ENCODE data around the gene NHSL2. TPM values are rescaled to one million over a fixed set of nuclear protein-coding genes. Genes with fewer than 3 reads are reported as not detected.

Gene NHSL2
- total and polyA plus RNA-seq, 2 experiments from 2014 or later, result 4.7 to 9.5 TPM

DNA sequence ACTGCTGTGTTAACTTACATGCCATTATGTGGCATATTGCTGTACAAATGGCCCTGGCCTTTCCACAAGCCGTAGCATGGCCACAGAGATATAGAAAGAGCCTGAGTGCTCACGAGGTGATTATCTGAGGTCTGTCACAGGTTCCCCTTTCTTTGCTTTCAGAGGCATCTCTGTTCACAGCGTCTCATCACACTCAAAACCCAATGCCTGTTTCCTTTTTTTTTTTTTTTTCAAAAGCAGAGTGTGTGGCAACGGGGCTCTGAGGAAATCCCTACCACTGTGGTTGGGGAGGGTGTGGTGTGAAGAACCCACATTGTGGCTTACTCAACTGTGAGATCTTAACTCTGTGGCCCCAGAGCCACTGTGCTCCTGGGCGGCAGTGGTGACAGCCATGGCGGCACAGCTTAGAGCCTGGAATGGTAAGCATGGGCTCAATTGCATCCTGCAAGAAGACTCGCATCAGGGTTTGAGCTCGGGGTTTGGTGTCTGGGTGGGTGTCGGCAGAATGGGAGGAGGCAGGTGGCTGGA lies 190.2 kb downstream of the NHSL2 start (continued):
- TF ChIP-seq, protein P1, sequence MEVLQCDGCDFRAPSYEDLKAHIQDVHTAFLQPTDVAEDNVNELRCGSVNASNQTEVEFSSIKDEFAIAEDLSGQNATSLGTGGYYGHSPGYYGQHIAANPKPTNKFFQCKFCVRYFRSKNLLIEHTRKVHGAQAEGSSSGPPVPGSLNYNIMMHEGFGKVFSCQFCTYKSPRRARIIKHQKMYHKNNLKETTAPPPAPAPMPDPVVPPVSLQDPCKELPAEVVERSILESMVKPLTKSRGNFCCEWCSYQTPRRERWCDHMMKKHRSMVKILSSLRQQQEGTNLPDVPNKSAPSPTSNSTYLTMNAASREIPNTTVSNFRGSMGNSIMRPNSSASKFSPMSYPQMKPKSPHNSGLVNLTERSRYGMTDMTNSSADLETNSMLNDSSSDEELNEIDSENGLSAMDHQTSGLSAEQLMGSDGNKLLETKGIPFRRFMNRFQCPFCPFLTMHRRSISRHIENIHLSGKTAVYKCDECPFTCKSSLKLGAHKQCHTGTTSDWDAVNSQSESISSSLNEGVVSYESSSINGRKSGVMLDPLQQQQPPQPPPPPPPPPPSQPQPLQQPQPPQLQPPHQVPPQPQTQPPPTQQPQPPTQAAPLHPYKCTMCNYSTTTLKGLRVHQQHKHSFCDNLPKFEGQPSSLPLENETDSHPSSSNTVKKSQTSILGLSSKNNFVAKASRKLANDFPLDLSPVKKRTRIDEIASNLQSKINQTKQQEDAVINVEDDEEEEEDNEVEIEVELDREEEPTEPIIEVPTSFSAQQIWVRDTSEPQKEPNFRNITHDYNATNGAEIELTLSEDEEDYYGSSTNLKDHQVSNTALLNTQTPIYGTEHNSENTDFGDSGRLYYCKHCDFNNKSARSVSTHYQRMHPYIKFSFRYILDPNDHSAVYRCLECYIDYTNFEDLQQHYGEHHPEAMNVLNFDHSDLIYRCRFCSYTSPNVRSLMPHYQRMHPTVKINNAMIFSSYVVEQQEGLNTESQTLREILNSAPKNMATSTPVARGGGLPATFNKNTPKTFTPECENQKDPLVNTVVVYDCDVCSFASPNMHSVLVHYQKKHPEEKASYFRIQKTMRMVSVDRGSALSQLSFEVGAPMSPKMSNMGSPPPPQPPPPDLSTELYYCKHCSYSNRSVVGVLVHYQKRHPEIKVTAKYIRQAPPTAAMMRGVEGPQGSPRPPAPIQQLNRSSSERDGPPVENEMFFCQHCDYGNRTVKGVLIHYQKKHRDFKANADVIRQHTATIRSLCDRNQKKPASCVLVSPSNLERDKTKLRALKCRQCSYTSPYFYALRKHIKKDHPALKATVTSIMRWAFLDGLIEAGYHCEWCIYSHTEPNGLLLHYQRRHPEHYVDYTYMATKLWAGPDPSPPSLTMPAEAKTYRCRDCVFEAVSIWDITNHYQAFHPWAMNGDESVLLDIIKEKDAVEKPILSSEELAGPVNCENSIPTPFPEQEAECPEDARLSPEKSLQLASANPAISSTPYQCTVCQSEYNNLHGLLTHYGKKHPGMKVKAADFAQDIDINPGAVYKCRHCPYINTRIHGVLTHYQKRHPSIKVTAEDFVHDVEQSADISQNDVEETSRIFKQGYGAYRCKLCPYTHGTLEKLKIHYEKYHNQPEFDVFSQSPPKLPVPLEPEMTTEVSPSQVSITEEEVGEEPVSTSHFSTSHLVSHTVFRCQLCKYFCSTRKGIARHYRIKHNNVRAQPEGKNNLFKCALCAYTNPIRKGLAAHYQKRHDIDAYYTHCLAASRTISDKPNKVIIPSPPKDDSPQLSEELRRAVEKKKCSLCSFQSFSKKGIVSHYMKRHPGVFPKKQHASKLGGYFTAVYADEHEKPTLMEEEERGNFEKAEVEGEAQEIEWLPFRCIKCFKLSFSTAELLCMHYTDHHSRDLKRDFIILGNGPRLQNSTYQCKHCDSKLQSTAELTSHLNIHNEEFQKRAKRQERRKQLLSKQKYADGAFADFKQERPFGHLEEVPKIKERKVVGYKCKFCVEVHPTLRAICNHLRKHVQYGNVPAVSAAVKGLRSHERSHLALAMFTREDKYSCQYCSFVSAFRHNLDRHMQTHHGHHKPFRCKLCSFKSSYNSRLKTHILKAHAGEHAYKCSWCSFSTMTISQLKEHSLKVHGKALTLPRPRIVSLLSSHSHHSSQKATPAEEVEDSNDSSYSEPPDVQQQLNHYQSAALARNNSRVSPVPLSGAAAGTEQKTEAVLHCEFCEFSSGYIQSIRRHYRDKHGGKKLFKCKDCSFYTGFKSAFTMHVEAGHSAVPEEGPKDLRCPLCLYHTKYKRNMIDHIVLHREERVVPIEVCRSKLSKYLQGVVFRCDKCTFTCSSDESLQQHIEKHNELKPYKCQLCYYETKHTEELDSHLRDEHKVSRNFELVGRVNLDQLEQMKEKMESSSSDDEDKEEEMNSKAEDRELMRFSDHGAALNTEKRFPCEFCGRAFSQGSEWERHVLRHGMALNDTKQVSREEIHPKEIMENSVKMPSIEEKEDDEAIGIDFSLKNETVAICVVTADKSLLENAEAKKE (CRISPR knock-in tag; IDR thresholded peaks at IDR 0.05), result no peak
- TF ChIP-seq ZNF114 (CRISPR knock-in tag; IDR thresholded peaks at IDR 0.05), result no peak

DNA sequence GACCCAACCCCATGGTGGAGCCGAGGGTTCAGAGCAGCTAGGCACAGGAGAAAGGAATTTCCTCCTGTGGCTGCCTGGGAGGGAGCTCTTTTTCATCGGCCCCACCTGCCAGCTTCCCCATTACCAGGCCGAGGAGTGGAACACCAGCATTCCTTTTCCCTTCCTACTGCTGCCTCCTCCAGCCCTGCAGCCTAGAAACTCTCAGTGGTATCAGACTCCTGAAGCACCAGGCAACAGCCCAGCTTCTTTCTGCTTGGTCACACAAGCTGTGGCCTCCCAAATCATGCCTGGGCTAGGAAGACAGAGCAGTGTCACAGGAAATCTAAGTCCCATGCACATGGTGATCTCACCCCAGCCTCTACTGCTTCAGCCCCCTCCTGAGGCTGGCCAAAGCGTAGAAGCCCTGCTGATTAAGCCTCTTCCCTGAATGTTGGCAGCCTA lies 191.0 kb downstream of the NHSL2 start:
- DNase-seq (ENCODE audit: low spot score) (peak; percentile 45), ATAC-seq (peak; percentile 94)
- H3K4me1 Mint-ChIP-seq, result peaks cover 20% of the 10 kb centered on the region
- H3K36me3 Mint-ChIP-seq (ENCODE audit: low read depth), result no peaks in the 10 kb centered on the region
- H3K27me3 ChIP-seq (ENCODE audit: insufficient read depth), result no peaks in the 10 kb centered on the region
- H3K27me3 Mint-ChIP-seq (ENCODE audit: insufficient read depth, low read depth, poor library complexity), result peaks cover 9% of the 10 kb centered on the region
- H3F3A ChIP-seq (replicated peaks; ENCODE audit: low read depth), result no peaks in the 10 kb centered on the region
- H3K4me3 ChIP-seq, result no peak overlapping the region
- H3K79me2 ChIP-seq (replicated peaks; ENCODE audit: insufficient read depth), result no peaks in the 10 kb centered on the region
- H2AFZ ChIP-seq, result no peak overlapping the region
- H3K4me3 Mint-ChIP-seq, result no peak overlapping the region
- no peaks in the 10 kb centered on the region for H3K4me1 ChIP-seq (ENCODE audit: insufficient read depth)
- no peaks in the 10 kb centered on the region for H3K36me3 ChIP-seq (ENCODE audit: insufficient read depth)
- no peaks in the 10 kb centered on the region for H3K9me2 ChIP-seq (ENCODE audit: insufficient read depth)
- H3K27ac ChIP-seq (ENCODE audit: low read depth), result no peak overlapping the region
- no peak overlapping the region for H3K4me2 ChIP-seq
- no peaks in the 10 kb centered on the region for H4K20me1 ChIP-seq (replicated peaks; ENCODE audit: insufficient read depth)
- H3K9me3 Mint-ChIP-seq, result no peaks in the 10 kb centered on the region
- peak overlapping the region; percentile 67; the same call in 1 of the 2 replicates for H3K27ac Mint-ChIP-seq
- TF ChIP-seq ZNF331 (CRISPR knock-in tag; IDR thresholded peaks at IDR 0.05; ENCODE audit: low read depth), result no peak
- no peak for TF ChIP-seq EZH2 (IDR thresholded peaks at IDR 0.05; ENCODE audit: low read depth, unreplicated experiment)
- TF ChIP-seq STAT1 (IDR thresholded peaks at IDR 0.05; ENCODE audit: unreplicated experiment), result no peak
- TF ChIP-seq, protein P2, sequence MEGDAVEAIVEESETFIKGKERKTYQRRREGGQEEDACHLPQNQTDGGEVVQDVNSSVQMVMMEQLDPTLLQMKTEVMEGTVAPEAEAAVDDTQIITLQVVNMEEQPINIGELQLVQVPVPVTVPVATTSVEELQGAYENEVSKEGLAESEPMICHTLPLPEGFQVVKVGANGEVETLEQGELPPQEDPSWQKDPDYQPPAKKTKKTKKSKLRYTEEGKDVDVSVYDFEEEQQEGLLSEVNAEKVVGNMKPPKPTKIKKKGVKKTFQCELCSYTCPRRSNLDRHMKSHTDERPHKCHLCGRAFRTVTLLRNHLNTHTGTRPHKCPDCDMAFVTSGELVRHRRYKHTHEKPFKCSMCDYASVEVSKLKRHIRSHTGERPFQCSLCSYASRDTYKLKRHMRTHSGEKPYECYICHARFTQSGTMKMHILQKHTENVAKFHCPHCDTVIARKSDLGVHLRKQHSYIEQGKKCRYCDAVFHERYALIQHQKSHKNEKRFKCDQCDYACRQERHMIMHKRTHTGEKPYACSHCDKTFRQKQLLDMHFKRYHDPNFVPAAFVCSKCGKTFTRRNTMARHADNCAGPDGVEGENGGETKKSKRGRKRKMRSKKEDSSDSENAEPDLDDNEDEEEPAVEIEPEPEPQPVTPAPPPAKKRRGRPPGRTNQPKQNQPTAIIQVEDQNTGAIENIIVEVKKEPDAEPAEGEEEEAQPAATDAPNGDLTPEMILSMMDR (conservative IDR thresholded peaks at IDR 0.05; ENCODE audit: low read depth in 2 of 2), result no peak
- no peak for TF ChIP-seq CREB1 (CRISPR knock-in tag; IDR thresholded peaks at IDR 0.05; ENCODE audit: low read depth)
- no peak for TF ChIP-seq EZH2phosphoT487 (IDR thresholded peaks at IDR 0.05; ENCODE audit: unreplicated experiment)
- no peak for TF ChIP-seq JUNB (IDR thresholded peaks at IDR 0.05; ENCODE audit: unreplicated experiment)
- TF ChIP-seq, protein P3, sequence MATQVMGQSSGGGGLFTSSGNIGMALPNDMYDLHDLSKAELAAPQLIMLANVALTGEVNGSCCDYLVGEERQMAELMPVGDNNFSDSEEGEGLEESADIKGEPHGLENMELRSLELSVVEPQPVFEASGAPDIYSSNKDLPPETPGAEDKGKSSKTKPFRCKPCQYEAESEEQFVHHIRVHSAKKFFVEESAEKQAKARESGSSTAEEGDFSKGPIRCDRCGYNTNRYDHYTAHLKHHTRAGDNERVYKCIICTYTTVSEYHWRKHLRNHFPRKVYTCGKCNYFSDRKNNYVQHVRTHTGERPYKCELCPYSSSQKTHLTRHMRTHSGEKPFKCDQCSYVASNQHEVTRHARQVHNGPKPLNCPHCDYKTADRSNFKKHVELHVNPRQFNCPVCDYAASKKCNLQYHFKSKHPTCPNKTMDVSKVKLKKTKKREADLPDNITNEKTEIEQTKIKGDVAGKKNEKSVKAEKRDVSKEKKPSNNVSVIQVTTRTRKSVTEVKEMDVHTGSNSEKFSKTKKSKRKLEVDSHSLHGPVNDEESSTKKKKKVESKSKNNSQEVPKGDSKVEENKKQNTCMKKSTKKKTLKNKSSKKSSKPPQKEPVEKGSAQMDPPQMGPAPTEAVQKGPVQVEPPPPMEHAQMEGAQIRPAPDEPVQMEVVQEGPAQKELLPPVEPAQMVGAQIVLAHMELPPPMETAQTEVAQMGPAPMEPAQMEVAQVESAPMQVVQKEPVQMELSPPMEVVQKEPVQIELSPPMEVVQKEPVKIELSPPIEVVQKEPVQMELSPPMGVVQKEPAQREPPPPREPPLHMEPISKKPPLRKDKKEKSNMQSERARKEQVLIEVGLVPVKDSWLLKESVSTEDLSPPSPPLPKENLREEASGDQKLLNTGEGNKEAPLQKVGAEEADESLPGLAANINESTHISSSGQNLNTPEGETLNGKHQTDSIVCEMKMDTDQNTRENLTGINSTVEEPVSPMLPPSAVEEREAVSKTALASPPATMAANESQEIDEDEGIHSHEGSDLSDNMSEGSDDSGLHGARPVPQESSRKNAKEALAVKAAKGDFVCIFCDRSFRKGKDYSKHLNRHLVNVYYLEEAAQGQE (IDR thresholded peaks at IDR 0.05; ENCODE audit: unreplicated experiment), result no peak
- no peak for TF ChIP-seq POLR2AphosphoS5 (IDR thresholded peaks at IDR 0.05; ENCODE audit: low read depth)

Measured in GM23338 (cell line).